K562 (cell line): ENCODE data around the gene RERE.

ENCODE experiments used
- CBX1 ChIP-seq: sonication (generic); IDR thresholded peaks from 2 replicates; pipeline ENCODE4 v1.6.1; 2016; ENCODE audit warnings: antibody characterized with exemption, low read depth, mild to moderate bottlenecking
- CEBPB ChIP-seq: fragments of 450-650 bp; IDR thresholded peaks from 2 replicates; pipeline ENCODE4 v1.6.1; 2016; ENCODE audit warnings: missing genetic modification characterization, missing compliant biosample characterization
- CREM ChIP-seq: IDR thresholded peaks from 2 replicates; pipeline ENCODE4 v1.6.1; 2014; ENCODE audit warnings: antibody characterized with exemption, low read depth
- CTCF ChIP-seq, 3 experiments: IDR thresholded peaks in 2 of 3; conservative IDR thresholded peaks in 1 of 3; 2 replicates each; pipeline ENCODE4 v1.5.1; 2011 to 2012; ENCODE audit warnings: low read length in 3 of 3, mild to moderate bottlenecking in 3 of 3, control low read depth in 2 of 3, improper control_type of control experiment in 1 of 3, inconsistent platforms in 1 of 3, low read depth in 1 of 3, mixed read lengths in 1 of 3, moderate library complexity in 1 of 3; ENCODE audit not compliant: insufficient read depth in 2 of 3
- HDGF ChIP-seq: fragments of 450-650 bp; IDR thresholded peaks from 2 replicates; pipeline ENCODE4 v1.6.1; 2016
- HMGXB4 ChIP-seq: sonication (generic); formaldehyde crosslinking; IDR thresholded peaks from 2 replicates; pipeline ENCODE4 v1.8.1; 2023; ENCODE audit warnings: mild to moderate bottlenecking, missing genetic modification reagents
- MYC ChIP-seq, 2 experiments: fragments of 250-450 bp in 1 of 2; sonication (Bioruptor Pico) in 1 of 2; IDR thresholded peaks; 2 replicates each; pipeline versions ENCODE4 v1.5.1 to v1.6.1; 2012 to 2021; ENCODE audit warnings: low read depth in 2 of 2, borderline replicate concordance in 1 of 2, improper control_type of control experiment in 1 of 2, low read length in 1 of 2, mild to moderate bottlenecking in 1 of 2, moderate library complexity in 1 of 2
- MYNN ChIP-seq, 2 experiments: sonication (generic); formaldehyde crosslinking in 1 of 2; IDR thresholded peaks; 2 replicates each; pipeline versions ENCODE4 v1.5.0 to v1.6.1; 2016 to 2020; ENCODE audit warnings: antibody characterized with exemption in 1 of 2, missing genetic modification reagents in 1 of 2
- RCOR1 ChIP-seq, 2 experiments: IDR thresholded peaks; 2 replicates each; pipeline ENCODE4 v1.6.1; 2012; ENCODE audit warnings: low read depth in 2 of 2, low read length in 2 of 2, borderline replicate concordance in 1 of 2, improper control_type of control experiment in 1 of 2
- RFX5 ChIP-seq: IDR thresholded peaks from 2 replicates; pipeline ENCODE4 v1.6.1; 2011; ENCODE audit warnings: low read depth, mild to moderate bottlenecking, improper control_type of control experiment, low read length
- SMARCB1 ChIP-seq: IDR thresholded peaks from 2 replicates; pipeline ENCODE4 v1.6.1; 2011; ENCODE audit warnings: improper control_type of control experiment, low read depth; ENCODE audit not compliant: insufficient read length
- TSHZ1 ChIP-seq: fragments of 250-450 bp; sonication (Bioruptor Pico); IDR thresholded peaks from 2 replicates; pipeline ENCODE4 v1.4.0; 2020; ENCODE audit warnings: mild to moderate bottlenecking, moderate library complexity
- WHSC1 ChIP-seq: IDR thresholded peaks from one replicate; pipeline ENCODE4 v1.6.1; 2012; ENCODE audit warnings: low read length, control low read depth, inconsistent platforms

GRCh38 chr1:8746554-8746953 lies 70.9 kb downstream of the RERE start:
- no peak for TF ChIP-seq WHSC1
- no peak for TF ChIP-seq HDGF
- TF ChIP-seq TSHZ1 (CRISPR knock-in tag), result no peak
- no peak for TF ChIP-seq CTCF (IDR thresholded peaks at IDR 0.05 in 2 of 3, conservative IDR thresholded peaks at IDR 0.05 in 1 of 3; ENCODE audit: insufficient read depth in 2 of 3, low read depth in 1 of 3, low read length in 3 of 3)
- no peak for TF ChIP-seq HMGXB4 (CRISPR knock-in tag)
- TF ChIP-seq MYC (IDR thresholded peaks at IDR 0.05; ENCODE audit: low read depth, low read length), result no peak
- no peak for TF ChIP-seq MYC (CRISPR knock-in tag; IDR thresholded peaks at IDR 0.05; ENCODE audit: borderline replicate concordance, low read depth)
- no peak for TF ChIP-seq CREM
- TF ChIP-seq SMARCB1, result no peak
- TF ChIP-seq RCOR1 (IDR thresholded peaks at IDR 0.05; ENCODE audit: borderline replicate concordance in 1 of 2, low read depth in 2 of 2, low read length in 2 of 2), result no peak
- TF ChIP-seq MYNN (IDR thresholded peaks at IDR 0.05), result no peak
- TF ChIP-seq MYNN (CRISPR knock-in tag; IDR thresholded peaks at IDR 0.05), result no peak
- TF ChIP-seq CBX1, result no peak
- TF ChIP-seq CEBPB (tag), result no peak
- TF ChIP-seq RFX5, result no peak
